ENCODE data around the gene DYNLT2. TPM values are rescaled to one million over a fixed set of nuclear protein-coding genes. Genes with fewer than 3 reads are reported as not detected.

DYNLT2 gene
- total RNA-seq, 2 experiments from 2014 or later = 2.2 to 2.4 TPM

DNA sequence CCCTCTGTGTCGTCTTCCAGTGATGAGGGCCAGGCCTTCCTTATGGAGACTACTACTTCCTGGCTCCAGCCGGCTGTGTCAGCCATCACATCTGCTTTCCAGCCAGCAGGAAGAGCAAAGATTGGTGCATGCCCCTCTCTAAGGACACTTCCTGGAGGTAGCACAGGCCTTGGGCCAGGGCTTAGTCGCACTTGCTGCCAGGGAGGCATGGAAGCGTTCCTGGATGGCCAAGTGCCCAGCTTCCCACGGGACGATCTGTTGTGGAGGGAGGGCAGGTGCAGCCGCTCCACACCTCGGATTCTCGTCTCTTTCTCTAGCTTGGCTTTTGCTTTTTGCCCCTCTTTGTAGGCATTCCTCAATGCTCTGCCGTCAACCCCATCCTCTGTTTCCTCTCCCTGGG is 11.9 kb upstream of the DYNLT2 start:
- DNase-seq (no peak), ATAC-seq (no peak)
- Mint-ChIP-seq H3K27me3 (no peaks in the 10 kb centered on the region), H3K36me3 (ENCODE audit: low read depth) (peaks cover 52% of the 10 kb centered on the region), H3K9me3 (no peaks in the 10 kb centered on the region), H3K4me3 (no peak overlapping the region), H3K4me1 (ENCODE audit: low read depth) (no peaks in the 10 kb centered on the region), H3K27ac (no peak overlapping the region)
- no peak for TF ChIP-seq CTCF (IDR thresholded peaks at IDR 0.05)
- ChIA-PET POLR2A (interaction anchor here (1.8 kb wide), 1 partner anchor 10 kb away, joined by 4 read pairs; no protein-coding TSS in a partner anchor), CTCF (no interaction called here)
- intact Hi-C loops (cut with micrococcal nuclease) = no loop called here

DNA sequence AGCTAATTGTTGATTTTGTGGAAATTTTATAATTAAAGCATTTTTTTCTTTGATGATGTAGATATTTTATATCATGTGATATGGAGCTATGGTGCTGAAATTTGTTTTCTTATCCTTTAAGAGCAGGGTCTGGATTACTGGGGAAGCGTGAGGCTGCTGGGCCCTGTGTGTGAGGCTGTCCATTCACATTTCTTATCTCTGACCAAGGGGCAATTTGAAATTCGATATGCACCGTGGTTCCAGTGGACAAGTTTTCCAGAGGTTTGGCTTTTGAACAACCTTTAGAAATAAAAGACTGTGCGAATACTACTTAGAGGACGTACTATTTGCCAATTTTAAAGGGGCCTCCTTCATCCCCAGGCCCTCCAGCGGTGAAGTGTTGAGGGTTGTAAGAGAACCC is 3.8 kb upstream of the DYNLT2 start:
- Mint-ChIP-seq H3K4me1 (ENCODE audit: low read depth) (peaks cover 19% of the 10 kb centered on the region), H3K4me3 (no peak overlapping the region), H3K9me3 (no peaks in the 10 kb centered on the region), H3K27ac (no peak overlapping the region), H3K27me3 (no peaks in the 10 kb centered on the region), H3K36me3 (ENCODE audit: low read depth) (peaks cover 30% of the 10 kb centered on the region)
- ChIA-PET POLR2A (interaction anchor here (7.7 kb wide), 1 partner anchor 31 kb away, joined by 73 read pairs; the partner anchor contains the start of gene PHF10), CTCF (interaction anchor here (1.4 to 3.6 kb wide), 2 partner anchors 35 to 58 kb away, joined by 3 to 11 read pairs; no protein-coding TSS in a partner anchor)
- no peak for DNase-seq
- intact Hi-C loops (cut with micrococcal nuclease) = no loop called here
- no peak for TF ChIP-seq CTCF (IDR thresholded peaks at IDR 0.05)
- no peak for ATAC-seq

DNA sequence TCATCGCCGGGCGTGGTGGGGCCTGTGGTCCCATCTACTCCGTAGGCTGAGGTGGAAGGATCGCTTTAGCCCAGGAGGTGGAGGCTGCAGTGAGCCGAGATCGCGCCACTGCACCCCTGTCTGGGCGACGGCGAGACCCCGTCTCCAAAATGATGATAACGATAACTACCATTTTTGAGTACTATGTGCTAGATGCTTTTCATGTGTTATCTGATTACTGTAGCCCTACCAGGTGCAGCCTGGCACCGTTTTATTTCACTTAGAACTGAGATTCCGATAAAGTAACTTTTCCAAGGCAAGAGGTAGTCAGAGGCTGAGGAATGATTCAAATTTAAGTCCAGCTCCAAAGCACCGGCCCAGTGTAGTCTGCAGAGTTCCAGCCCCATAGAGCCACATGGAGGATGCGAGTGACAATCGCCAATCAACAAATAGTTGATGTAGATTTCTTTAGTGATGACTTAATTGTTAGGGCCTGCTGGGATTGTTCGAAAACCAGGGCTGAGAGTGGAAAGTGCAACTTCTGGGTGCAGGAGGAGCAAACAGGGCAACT is 777 bp upstream of the DYNLT2 start:
- intact Hi-C loops (cut with micrococcal nuclease) = no loop called here
- Mint-ChIP-seq H3K27me3 (no peaks in the 10 kb centered on the region), H3K4me3 (peak overlapping the region; percentile 100), H3K36me3 (ENCODE audit: low read depth) (peaks cover 27% of the 10 kb centered on the region), H3K9me3 (peaks cover 2% of the 10 kb centered on the region), H3K4me1 (ENCODE audit: low read depth) (peaks cover 28% of the 10 kb centered on the region), H3K27ac (peak overlapping the region; percentile 94)
- no peak for TF ChIP-seq CTCF (IDR thresholded peaks at IDR 0.05)
- CTCF ChIA-PET = interaction anchor here (1.0 to 3.6 kb wide), 4 partner anchors 30 to 48 kb away, joined by 3 to 11 read pairs (median 4); no protein-coding TSS in a partner anchor
- POLR2A ChIA-PET = interaction anchor here (0.6 to 7.7 kb wide), 16 partner anchors 9 to 802 kb away, joined by 3 to 73 read pairs (median 4); partner anchors contain the start of genes C6orf120, PHF10, PSMB1 and TBP
- no peak for ATAC-seq
- DNase-seq = peak; percentile 27

- no peak overlapping the region for H3K4me3 Mint-ChIP-seq
- intact Hi-C loops (cut with micrococcal nuclease) = no loop called here
- no peak for ATAC-seq
- no peak for DNase-seq
- TF ChIP-seq CTCF (IDR thresholded peaks at IDR 0.05) = no peak
- POLR2A ChIA-PET = no interaction called here
- peaks cover 25% of the 10 kb centered on the region for H3K36me3 Mint-ChIP-seq (ENCODE audit: low read depth)
- no peaks in the 10 kb centered on the region for H3K27me3 Mint-ChIP-seq
- H3K9me3 Mint-ChIP-seq = peaks cover 8% of the 10 kb centered on the region
- H3K27ac Mint-ChIP-seq = no peak overlapping the region
- CTCF ChIA-PET = no interaction called here
- H3K4me1 Mint-ChIP-seq (ENCODE audit: low read depth) = peaks cover 12% of the 10 kb centered on the region
Observed at GRCh38 chr6:169746556-169746955, 4.8 kb downstream of the DYNLT2 start.

DNA sequence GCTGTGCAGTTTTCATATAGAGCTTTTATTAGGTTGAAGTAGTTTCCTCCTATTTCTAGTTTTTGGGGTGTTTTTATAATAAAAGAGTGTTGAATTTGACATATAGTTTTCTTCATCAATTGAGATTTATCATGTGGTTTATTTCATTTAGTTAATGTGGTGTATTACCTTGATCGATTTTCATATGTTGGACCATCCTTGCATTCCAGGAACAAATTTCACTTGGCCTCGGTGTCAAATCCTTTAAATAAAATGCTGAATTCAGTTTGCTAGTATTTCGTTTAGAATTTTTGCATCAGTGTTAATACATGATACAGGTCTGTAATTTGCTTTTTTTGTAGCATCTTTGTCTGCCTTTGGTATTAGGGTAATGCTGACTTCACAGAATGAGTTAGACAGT is 6.0 kb downstream of the DYNLT2 start:
- ChIA-PET POLR2A (no interaction called here), CTCF (interaction anchor here (1.0 kb wide), 1 partner anchor 44 kb away, joined by 3 read pairs; no protein-coding TSS in a partner anchor)
- H3K27ac Mint-ChIP-seq = no peak overlapping the region
- peaks cover 18% of the 10 kb centered on the region for H3K36me3 Mint-ChIP-seq (ENCODE audit: low read depth)
- ATAC-seq = no peak
- DNase-seq = no peak
- no peak for TF ChIP-seq CTCF (IDR thresholded peaks at IDR 0.05)
- H3K9me3 Mint-ChIP-seq = peaks cover 8% of the 10 kb centered on the region
- intact Hi-C loops (cut with micrococcal nuclease) = no loop called here
- no peaks in the 10 kb centered on the region for H3K27me3 Mint-ChIP-seq
- no peak overlapping the region for H3K4me3 Mint-ChIP-seq
- H3K4me1 Mint-ChIP-seq (ENCODE audit: low read depth) = peaks cover 12% of the 10 kb centered on the region
